ENCODE measurements around the gene BMAL1. TPM values are rescaled to one million over a fixed set of nuclear protein-coding genes. Genes with fewer than 3 reads are reported as not detected.
A peak's percentile ranks its signal among the peaks of the same experiment; 100 is the strongest.
"Not testable (repeated sequence)": the region's sequence is repeated elsewhere in the genome, so short reads cannot be mapped to it uniquely, and the experiment has no call there.

Gene BMAL1
- total RNA-seq, 4 donors from 2014 or later, result 19.4 to 87.5 (median 39.7) TPM

GRCh38 chr11:13384908-13385640 is 107.5 kb downstream of the BMAL1 start:
- Histone ChIP-seq H3K36me3 (peaks cover 0 to 58% (median 0%) of the 10 kb centered on the region in 3 donors), H3K4me3 (no peak overlapping the region), H3K4me1 (peaks cover 0 to 3% (median 0%) of the 10 kb centered on the region in 4 donors), H3K27ac (no peak overlapping the region), H3K27me3 (no peaks in the 10 kb centered on the region), H3K9me3 (no peaks in the 10 kb centered on the region)
- TF ChIP-seq POLR2A (IDR thresholded peaks at IDR 0.05) (no peak), CTCF (IDR thresholded peaks at IDR 0.05) (peak in 4 of 6 experiments; percentile 47 to 56 (median 52))
- DNase-seq, result no peak

- Histone ChIP-seq H3K9me3 (no peaks in the 10 kb centered on the region), H3K36me3 (peaks cover 0 to 47% (median 0%) of the 10 kb centered on the region in 3 donors), H3K4me1 (peaks cover 0 to 3% (median 0%) of the 10 kb centered on the region in 4 donors), H3K27me3 (no peaks in the 10 kb centered on the region), H3K4me3 (no peak overlapping the region), H3K27ac (peak overlapping the region in 1 of 4 donors; percentile 16)
- peak in 1 of 3 donors; percentile 73 for DNase-seq
- TF ChIP-seq POLR2A (IDR thresholded peaks at IDR 0.05) (no peak), CTCF (IDR thresholded peaks at IDR 0.05) (no peak)
Observed at GRCh38 chr11:13386567-13386966, 109.0 kb downstream of the BMAL1 start.

- Histone ChIP-seq H3K27me3 (no peaks in the 10 kb centered on the region), H3K9me3 (no peaks in the 10 kb centered on the region), H3K27ac (no peak overlapping the region), H3K4me1 (peaks cover 0 to 3% (median 0%) of the 10 kb centered on the region in 4 donors), H3K36me3 (peaks cover 0 to 31% (median 0%) of the 10 kb centered on the region in 3 donors), H3K4me3 (no peak overlapping the region)
- no peak for DNase-seq
- TF ChIP-seq POLR2A (IDR thresholded peaks at IDR 0.05), result no peak
- TF ChIP-seq CTCF (IDR thresholded peaks at IDR 0.05), result no peak
Observed at GRCh38 chr11:13388741-13389140, 111.2 kb downstream of the BMAL1 start.

GRCh38 chr11:13391217-13391616 is 113.6 kb downstream of the BMAL1 start:
- no peak overlapping the region for H3K4me3 ChIP-seq
- H3K27ac ChIP-seq, result no peak overlapping the region
- no peaks in the 10 kb centered on the region for H3K9me3 ChIP-seq
- H3K36me3 ChIP-seq, result peaks cover 0 to 22% (median 0%) of the 10 kb centered on the region in 3 donors
- DNase-seq, result no peak
- TF ChIP-seq POLR2A (IDR thresholded peaks at IDR 0.05), result no peak
- no peak for TF ChIP-seq CTCF (IDR thresholded peaks at IDR 0.05)
- H3K27me3 ChIP-seq, result no peaks in the 10 kb centered on the region
- peaks cover 0 to 3% (median 0%) of the 10 kb centered on the region in 4 donors for H3K4me1 ChIP-seq

- H3K4me3 ChIP-seq, H3K27ac ChIP-seq, H3K4me1 ChIP-seq, DNase-seq, H3K9me3 ChIP-seq, H3K27me3 ChIP-seq: not testable (repeated sequence)
- peaks cover 0 to 18% (median 0%) of the 10 kb centered on the region in 3 donors for H3K36me3 ChIP-seq
Observed at GRCh38 chr11:13398335-13398734, 120.7 kb downstream of the BMAL1 start.

- no peak overlapping the region for H3K4me3 ChIP-seq
- DNase-seq, result no peak
- no peak for TF ChIP-seq POLR2A (IDR thresholded peaks at IDR 0.05)
- TF ChIP-seq CTCF (IDR thresholded peaks at IDR 0.05), result no peak
- no peaks in the 10 kb centered on the region for H3K9me3 ChIP-seq
- no peaks in the 10 kb centered on the region for H3K27me3 ChIP-seq
- H3K36me3 ChIP-seq, result peaks cover 0 to 21% (median 0%) of the 10 kb centered on the region in 3 donors
- H3K27ac ChIP-seq, result no peak overlapping the region
- no peaks in the 10 kb centered on the region for H3K4me1 ChIP-seq
Observed at GRCh38 chr11:13405220-13405619, 127.6 kb downstream of the BMAL1 start.

All from Peyer's patch (tissue), 4 donors.